GM23338 (cell line): Measurements from ENCODE around the gene FAM76B. TPM values are rescaled to one million over a fixed set of nuclear protein-coding genes. Genes with fewer than 3 reads are reported as not detected.

Experiments used
- ATAC-seq: fragments of 200-7000 bp; cut with Tn5 transposase; 3 replicates; pipeline ENCODE4 v1.9.1; 2020
- DNase-seq: peaks from one replicate; pipeline ENCODE4 v3.0.0-alpha.2; 2015; ENCODE audit warnings: low spot score
- H2AFZ ChIP-seq: fragments of 200-600 bp; sonication (generic); 2 replicates; pipeline ENCODE4 v1.8.0; 2016; ENCODE audit warnings: antibody characterized with exemption, mild to moderate bottlenecking, moderate library complexity
- H3F3A ChIP-seq: fragments of 200-600 bp; sonication (generic); replicated peaks from 2 replicates; pipeline ENCODE4 v1.8.0; 2017; ENCODE audit warnings: antibody characterized with exemption, mixed run types, low read depth
- H3K27ac ChIP-seq: fragments of 200-600 bp; sonication (generic); 2 replicates; pipeline ENCODE4 v1.6.1; 2016; ENCODE audit warnings: low read depth
- H3K27me3 ChIP-seq: fragments of 200-600 bp; sonication (generic); 2 replicates; pipeline ENCODE4 v1.8.0; 2016; ENCODE audit warnings: mild to moderate bottlenecking, mixed run types, moderate library complexity; ENCODE audit not compliant: insufficient read depth
- H3K36me3 ChIP-seq: fragments of 200-600 bp; sonication (generic); 2 replicates; pipeline ENCODE4 v1.8.0; 2016; ENCODE audit warnings: mild to moderate bottlenecking; ENCODE audit not compliant: insufficient read depth
- H3K4me1 ChIP-seq: fragments of 200-600 bp; sonication (generic); 2 replicates; pipeline ENCODE4 v1.8.0; 2016; ENCODE audit warnings: mild to moderate bottlenecking, moderate library complexity; ENCODE audit not compliant: insufficient read depth
- H3K4me2 ChIP-seq: fragments of 200-600 bp; sonication (generic); 2 replicates; pipeline ENCODE4 v1.7.1; 2017; ENCODE audit warnings: mixed run types
- H3K4me3 ChIP-seq: fragments of 200-600 bp; sonication (generic); 2 replicates; pipeline ENCODE4 v1.6.1; 2016; ENCODE audit warnings: mixed run types
- H3K79me2 ChIP-seq: fragments of 200-600 bp; sonication (generic); replicated peaks from 2 replicates; pipeline ENCODE4 v1.8.0; 2017; ENCODE audit warnings: mild to moderate bottlenecking; ENCODE audit not compliant: insufficient read depth
- H3K9me2 ChIP-seq: fragments of 200-600 bp; sonication (generic); 2 replicates; pipeline ENCODE4 v1.8.0; 2017; ENCODE audit not compliant: insufficient read depth
- H4K20me1 ChIP-seq: fragments of 200-600 bp; sonication (generic); replicated peaks from 2 replicates; pipeline ENCODE4 v1.8.0; 2017; ENCODE audit warnings: mild to moderate bottlenecking; ENCODE audit not compliant: insufficient read depth
- H3K27ac Mint-ChIP-seq: 2 replicates; pipeline ENCODE4 v1.8.0; 2020; ENCODE audit warnings: inconsistent platforms, mild to moderate bottlenecking, moderate library complexity, mixed read lengths
- H3K27me3 Mint-ChIP-seq: 3 replicates; pipeline ENCODE4 v1.8.0; 2022; ENCODE audit warnings: low read depth, mild to moderate bottlenecking, moderate library complexity, mixed read lengths, inconsistent platforms; ENCODE audit not compliant: insufficient read depth, poor library complexity
- H3K36me3 Mint-ChIP-seq: 3 replicates; pipeline ENCODE4 v1.8.0; 2021; ENCODE audit warnings: low read depth, mild to moderate bottlenecking, inconsistent platforms, moderate library complexity, mixed read lengths
- H3K4me1 Mint-ChIP-seq: 3 replicates; pipeline ENCODE4 v1.8.0; 2020; ENCODE audit warnings: mild to moderate bottlenecking, inconsistent platforms, mixed read lengths
- H3K4me3 Mint-ChIP-seq: 3 replicates; pipeline ENCODE4 v1.8.0; 2021; ENCODE audit warnings: moderate library complexity, mild to moderate bottlenecking, inconsistent platforms, mixed read lengths
- H3K9me3 Mint-ChIP-seq: 3 replicates; pipeline ENCODE4 v1.8.0; 2020; ENCODE audit warnings: moderate library complexity, mild to moderate bottlenecking, inconsistent platforms, mixed read lengths
- CREB1 ChIP-seq: fragments of 250-450 bp; sonication (Bioruptor Pico); IDR thresholded peaks from 2 replicates; pipeline ENCODE4 v1.5.0; 2020; ENCODE audit warnings: low read depth, mild to moderate bottlenecking, moderate library complexity
- EZH2 ChIP-seq: fragments of 200-600 bp; sonication (generic); IDR thresholded peaks from one replicate; pipeline ENCODE4 v1.8.0; 2017; ENCODE audit warnings: antibody characterized with exemption, mild to moderate bottlenecking, low read depth; ENCODE audit not compliant: unreplicated experiment
- EZH2phosphoT487 ChIP-seq: fragments of 200-600 bp; sonication (generic); IDR thresholded peaks from one replicate; pipeline ENCODE4 v1.8.1; 2018; ENCODE audit warnings: antibody characterized with exemption; ENCODE audit not compliant: unreplicated experiment
- JUNB ChIP-seq: IDR thresholded peaks from one replicate; pipeline ENCODE4 v1.6.1; 2016; ENCODE audit warnings: antibody characterized with exemption; ENCODE audit not compliant: unreplicated experiment
- NANOG ChIP-seq: IDR thresholded peaks from 2 replicates; pipeline ENCODE4 v1.6.1; 2016; ENCODE audit warnings: antibody characterized with exemption, borderline replicate concordance
- POLR2AphosphoS5 ChIP-seq: IDR thresholded peaks from 2 replicates; pipeline ENCODE4 v1.6.1; 2016; ENCODE audit warnings: antibody characterized with exemption, low read depth
- STAT1 ChIP-seq: IDR thresholded peaks from one replicate; pipeline ENCODE4 v1.6.1; 2016; ENCODE audit warnings: antibody characterized with exemption; ENCODE audit not compliant: unreplicated experiment
- ZNF114 ChIP-seq: fragments of 250-450 bp; sonication (Bioruptor Pico); IDR thresholded peaks from 2 replicates; pipeline ENCODE4 v1.5.0; 2020; ENCODE audit warnings: mild to moderate bottlenecking, moderate library complexity
- ZNF331 ChIP-seq: fragments of 250-450 bp; sonication (Bioruptor Pico); IDR thresholded peaks from 2 replicates; pipeline ENCODE4 v1.5.0; 2020; ENCODE audit warnings: low read depth, mild to moderate bottlenecking, moderate library complexity
- polyA plus RNA-seq: library from polyadenylated mRNA; unstranded; fragments of >200 nt; fragmentation: Nextera tagmentation; extraction: Ambion mirVana; gene quantifications from 2 replicates; pipeline ENCODE4 v1.2.1, GENCODE V29; 2016
- total RNA-seq: library from RNA; depleted of rRNA; stranded (reverse); fragments of >200 nt; shearing (Covaris generic); gene quantifications from 2 replicates; pipeline ENCODE4 v1.2.3, GENCODE V29; 2014
- TF ChIP-seq, protein P1 (sequence below), 2 experiments: fragments of 200-600 bp in 1 of 2; sonication (generic) in 1 of 2; conservative IDR thresholded peaks; 2 replicates each; pipeline versions ENCODE4 v1.5.1 to v1.6.1; 2016 to 2017; ENCODE audit warnings: antibody characterized with exemption in 2 of 2, low read depth in 2 of 2, mild to moderate bottlenecking in 2 of 2, moderate library complexity in 1 of 2
- TF ChIP-seq, protein P2 (sequence below): IDR thresholded peaks from one replicate; pipeline ENCODE4 v1.6.1; 2018; ENCODE audit warnings: antibody characterized with exemption; ENCODE audit not compliant: unreplicated experiment
- TF ChIP-seq, protein P3 (sequence below): IDR thresholded peaks from 2 replicates; pipeline ENCODE4 v1.6.1; 2016; ENCODE audit warnings: antibody characterized with exemption
- TF ChIP-seq, protein P4 (sequence below): fragments of 250-450 bp; sonication (Bioruptor Pico); IDR thresholded peaks from 2 replicates; pipeline ENCODE4 v1.5.0; 2020; ENCODE audit warnings: mild to moderate bottlenecking, moderate library complexity

The FAM76B gene
- total and polyA plus RNA-seq, 2 experiments from 2014 or later: 21.1 to 37.9 TPM

DNA sequence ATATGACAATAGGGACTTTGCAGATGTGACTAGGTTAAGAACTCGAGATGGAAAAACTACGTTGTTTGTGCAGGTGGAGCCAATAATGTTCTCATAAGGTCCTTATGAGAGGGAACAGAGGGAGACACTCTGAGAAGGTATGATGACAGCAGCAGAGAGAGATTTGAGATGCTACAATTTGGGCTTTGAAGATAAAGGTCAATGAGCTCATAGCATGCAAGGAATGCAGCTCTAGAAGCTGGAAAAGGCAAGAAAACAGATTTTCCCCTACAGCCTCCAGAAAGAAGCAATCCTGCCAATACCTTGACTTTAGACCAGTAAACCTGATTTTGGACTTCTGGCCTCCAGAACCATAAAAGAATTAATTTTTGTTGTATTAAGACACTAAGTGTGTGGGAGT is 21.1 kb downstream of the FAM76B start:
- no peaks in the 10 kb centered on the region for H3K4me1 Mint-ChIP-seq
- peaks cover 15% of the 10 kb centered on the region; the same call in 2 of the 3 replicates for H3K36me3 Mint-ChIP-seq
- Histone ChIP-seq H3K79me2 (no peaks in the 10 kb centered on the region), H2AFZ (no peak overlapping the region), H3K9me2 (no peaks in the 10 kb centered on the region), H4K20me1 (no peaks in the 10 kb centered on the region; the same call in 1 of the 2 replicates), H3K4me3 (no peak overlapping the region), H3K4me1 (no peaks in the 10 kb centered on the region), H3K4me2 (no peak overlapping the region), H3F3A (no peaks in the 10 kb centered on the region), H3K27ac (no peak overlapping the region), H3K36me3 (no peaks in the 10 kb centered on the region; the same call in 1 of the 2 replicates), H3K27me3 (no peaks in the 10 kb centered on the region)
- H3K4me3 Mint-ChIP-seq: no peak overlapping the region
- DNase-seq (peak; percentile 35), ATAC-seq (no peak)
- H3K9me3 Mint-ChIP-seq: no peaks in the 10 kb centered on the region
- H3K27ac Mint-ChIP-seq: no peak overlapping the region
- peaks cover under 1% of the 10 kb centered on the region for H3K27me3 Mint-ChIP-seq
- TF ChIP-seq ZNF114: no peak
- no peak for TF ChIP-seq STAT1
- TF ChIP-seq, protein P1, sequence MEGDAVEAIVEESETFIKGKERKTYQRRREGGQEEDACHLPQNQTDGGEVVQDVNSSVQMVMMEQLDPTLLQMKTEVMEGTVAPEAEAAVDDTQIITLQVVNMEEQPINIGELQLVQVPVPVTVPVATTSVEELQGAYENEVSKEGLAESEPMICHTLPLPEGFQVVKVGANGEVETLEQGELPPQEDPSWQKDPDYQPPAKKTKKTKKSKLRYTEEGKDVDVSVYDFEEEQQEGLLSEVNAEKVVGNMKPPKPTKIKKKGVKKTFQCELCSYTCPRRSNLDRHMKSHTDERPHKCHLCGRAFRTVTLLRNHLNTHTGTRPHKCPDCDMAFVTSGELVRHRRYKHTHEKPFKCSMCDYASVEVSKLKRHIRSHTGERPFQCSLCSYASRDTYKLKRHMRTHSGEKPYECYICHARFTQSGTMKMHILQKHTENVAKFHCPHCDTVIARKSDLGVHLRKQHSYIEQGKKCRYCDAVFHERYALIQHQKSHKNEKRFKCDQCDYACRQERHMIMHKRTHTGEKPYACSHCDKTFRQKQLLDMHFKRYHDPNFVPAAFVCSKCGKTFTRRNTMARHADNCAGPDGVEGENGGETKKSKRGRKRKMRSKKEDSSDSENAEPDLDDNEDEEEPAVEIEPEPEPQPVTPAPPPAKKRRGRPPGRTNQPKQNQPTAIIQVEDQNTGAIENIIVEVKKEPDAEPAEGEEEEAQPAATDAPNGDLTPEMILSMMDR (conservative IDR thresholded peaks at IDR 0.05; ENCODE audit: low read depth in 2 of 2): no peak
- TF ChIP-seq EZH2: no peak
- TF ChIP-seq, protein P2, sequence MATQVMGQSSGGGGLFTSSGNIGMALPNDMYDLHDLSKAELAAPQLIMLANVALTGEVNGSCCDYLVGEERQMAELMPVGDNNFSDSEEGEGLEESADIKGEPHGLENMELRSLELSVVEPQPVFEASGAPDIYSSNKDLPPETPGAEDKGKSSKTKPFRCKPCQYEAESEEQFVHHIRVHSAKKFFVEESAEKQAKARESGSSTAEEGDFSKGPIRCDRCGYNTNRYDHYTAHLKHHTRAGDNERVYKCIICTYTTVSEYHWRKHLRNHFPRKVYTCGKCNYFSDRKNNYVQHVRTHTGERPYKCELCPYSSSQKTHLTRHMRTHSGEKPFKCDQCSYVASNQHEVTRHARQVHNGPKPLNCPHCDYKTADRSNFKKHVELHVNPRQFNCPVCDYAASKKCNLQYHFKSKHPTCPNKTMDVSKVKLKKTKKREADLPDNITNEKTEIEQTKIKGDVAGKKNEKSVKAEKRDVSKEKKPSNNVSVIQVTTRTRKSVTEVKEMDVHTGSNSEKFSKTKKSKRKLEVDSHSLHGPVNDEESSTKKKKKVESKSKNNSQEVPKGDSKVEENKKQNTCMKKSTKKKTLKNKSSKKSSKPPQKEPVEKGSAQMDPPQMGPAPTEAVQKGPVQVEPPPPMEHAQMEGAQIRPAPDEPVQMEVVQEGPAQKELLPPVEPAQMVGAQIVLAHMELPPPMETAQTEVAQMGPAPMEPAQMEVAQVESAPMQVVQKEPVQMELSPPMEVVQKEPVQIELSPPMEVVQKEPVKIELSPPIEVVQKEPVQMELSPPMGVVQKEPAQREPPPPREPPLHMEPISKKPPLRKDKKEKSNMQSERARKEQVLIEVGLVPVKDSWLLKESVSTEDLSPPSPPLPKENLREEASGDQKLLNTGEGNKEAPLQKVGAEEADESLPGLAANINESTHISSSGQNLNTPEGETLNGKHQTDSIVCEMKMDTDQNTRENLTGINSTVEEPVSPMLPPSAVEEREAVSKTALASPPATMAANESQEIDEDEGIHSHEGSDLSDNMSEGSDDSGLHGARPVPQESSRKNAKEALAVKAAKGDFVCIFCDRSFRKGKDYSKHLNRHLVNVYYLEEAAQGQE: no peak
- TF ChIP-seq ZNF331 (CRISPR knock-in tag): no peak
- TF ChIP-seq, protein P3, sequence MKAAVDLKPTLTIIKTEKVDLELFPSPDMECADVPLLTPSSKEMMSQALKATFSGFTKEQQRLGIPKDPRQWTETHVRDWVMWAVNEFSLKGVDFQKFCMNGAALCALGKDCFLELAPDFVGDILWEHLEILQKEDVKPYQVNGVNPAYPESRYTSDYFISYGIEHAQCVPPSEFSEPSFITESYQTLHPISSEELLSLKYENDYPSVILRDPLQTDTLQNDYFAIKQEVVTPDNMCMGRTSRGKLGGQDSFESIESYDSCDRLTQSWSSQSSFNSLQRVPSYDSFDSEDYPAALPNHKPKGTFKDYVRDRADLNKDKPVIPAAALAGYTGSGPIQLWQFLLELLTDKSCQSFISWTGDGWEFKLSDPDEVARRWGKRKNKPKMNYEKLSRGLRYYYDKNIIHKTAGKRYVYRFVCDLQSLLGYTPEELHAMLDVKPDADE: no peak
- no peak for TF ChIP-seq CREB1 (CRISPR knock-in tag)
- no peak for TF ChIP-seq POLR2AphosphoS5
- no peak for TF ChIP-seq EZH2phosphoT487
- no peak for TF ChIP-seq JUNB
- TF ChIP-seq, protein P4, sequence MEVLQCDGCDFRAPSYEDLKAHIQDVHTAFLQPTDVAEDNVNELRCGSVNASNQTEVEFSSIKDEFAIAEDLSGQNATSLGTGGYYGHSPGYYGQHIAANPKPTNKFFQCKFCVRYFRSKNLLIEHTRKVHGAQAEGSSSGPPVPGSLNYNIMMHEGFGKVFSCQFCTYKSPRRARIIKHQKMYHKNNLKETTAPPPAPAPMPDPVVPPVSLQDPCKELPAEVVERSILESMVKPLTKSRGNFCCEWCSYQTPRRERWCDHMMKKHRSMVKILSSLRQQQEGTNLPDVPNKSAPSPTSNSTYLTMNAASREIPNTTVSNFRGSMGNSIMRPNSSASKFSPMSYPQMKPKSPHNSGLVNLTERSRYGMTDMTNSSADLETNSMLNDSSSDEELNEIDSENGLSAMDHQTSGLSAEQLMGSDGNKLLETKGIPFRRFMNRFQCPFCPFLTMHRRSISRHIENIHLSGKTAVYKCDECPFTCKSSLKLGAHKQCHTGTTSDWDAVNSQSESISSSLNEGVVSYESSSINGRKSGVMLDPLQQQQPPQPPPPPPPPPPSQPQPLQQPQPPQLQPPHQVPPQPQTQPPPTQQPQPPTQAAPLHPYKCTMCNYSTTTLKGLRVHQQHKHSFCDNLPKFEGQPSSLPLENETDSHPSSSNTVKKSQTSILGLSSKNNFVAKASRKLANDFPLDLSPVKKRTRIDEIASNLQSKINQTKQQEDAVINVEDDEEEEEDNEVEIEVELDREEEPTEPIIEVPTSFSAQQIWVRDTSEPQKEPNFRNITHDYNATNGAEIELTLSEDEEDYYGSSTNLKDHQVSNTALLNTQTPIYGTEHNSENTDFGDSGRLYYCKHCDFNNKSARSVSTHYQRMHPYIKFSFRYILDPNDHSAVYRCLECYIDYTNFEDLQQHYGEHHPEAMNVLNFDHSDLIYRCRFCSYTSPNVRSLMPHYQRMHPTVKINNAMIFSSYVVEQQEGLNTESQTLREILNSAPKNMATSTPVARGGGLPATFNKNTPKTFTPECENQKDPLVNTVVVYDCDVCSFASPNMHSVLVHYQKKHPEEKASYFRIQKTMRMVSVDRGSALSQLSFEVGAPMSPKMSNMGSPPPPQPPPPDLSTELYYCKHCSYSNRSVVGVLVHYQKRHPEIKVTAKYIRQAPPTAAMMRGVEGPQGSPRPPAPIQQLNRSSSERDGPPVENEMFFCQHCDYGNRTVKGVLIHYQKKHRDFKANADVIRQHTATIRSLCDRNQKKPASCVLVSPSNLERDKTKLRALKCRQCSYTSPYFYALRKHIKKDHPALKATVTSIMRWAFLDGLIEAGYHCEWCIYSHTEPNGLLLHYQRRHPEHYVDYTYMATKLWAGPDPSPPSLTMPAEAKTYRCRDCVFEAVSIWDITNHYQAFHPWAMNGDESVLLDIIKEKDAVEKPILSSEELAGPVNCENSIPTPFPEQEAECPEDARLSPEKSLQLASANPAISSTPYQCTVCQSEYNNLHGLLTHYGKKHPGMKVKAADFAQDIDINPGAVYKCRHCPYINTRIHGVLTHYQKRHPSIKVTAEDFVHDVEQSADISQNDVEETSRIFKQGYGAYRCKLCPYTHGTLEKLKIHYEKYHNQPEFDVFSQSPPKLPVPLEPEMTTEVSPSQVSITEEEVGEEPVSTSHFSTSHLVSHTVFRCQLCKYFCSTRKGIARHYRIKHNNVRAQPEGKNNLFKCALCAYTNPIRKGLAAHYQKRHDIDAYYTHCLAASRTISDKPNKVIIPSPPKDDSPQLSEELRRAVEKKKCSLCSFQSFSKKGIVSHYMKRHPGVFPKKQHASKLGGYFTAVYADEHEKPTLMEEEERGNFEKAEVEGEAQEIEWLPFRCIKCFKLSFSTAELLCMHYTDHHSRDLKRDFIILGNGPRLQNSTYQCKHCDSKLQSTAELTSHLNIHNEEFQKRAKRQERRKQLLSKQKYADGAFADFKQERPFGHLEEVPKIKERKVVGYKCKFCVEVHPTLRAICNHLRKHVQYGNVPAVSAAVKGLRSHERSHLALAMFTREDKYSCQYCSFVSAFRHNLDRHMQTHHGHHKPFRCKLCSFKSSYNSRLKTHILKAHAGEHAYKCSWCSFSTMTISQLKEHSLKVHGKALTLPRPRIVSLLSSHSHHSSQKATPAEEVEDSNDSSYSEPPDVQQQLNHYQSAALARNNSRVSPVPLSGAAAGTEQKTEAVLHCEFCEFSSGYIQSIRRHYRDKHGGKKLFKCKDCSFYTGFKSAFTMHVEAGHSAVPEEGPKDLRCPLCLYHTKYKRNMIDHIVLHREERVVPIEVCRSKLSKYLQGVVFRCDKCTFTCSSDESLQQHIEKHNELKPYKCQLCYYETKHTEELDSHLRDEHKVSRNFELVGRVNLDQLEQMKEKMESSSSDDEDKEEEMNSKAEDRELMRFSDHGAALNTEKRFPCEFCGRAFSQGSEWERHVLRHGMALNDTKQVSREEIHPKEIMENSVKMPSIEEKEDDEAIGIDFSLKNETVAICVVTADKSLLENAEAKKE (CRISPR knock-in tag): no peak
- no peak for TF ChIP-seq NANOG
